Uterine smooth muscle cell (primary cell): Measurements from ENCODE around the gene CD93. TPM values are rescaled to one million over a fixed set of nuclear protein-coding genes. Genes with fewer than 3 reads are reported as not detected.

ENCODE experiments used
- total RNA-seq: library from RNA; depleted of rRNA; stranded (reverse); fragments of >200 nt; gene quantifications from 2 replicates; pipeline ENCODE4 v1.2.3, GENCODE V29; 2014

Gene CD93
- total RNA-seq: 0.44 and 1.00 TPM in 2 replicates

GRCh38 chr20:23086056-23086566 is at the start of gene CD93:
Gene CD93 (minus strand): TSS chr20:23086324. CDS start chr20:23086192, 132 bp downstream.

GRCh38 chr20:23049201-23050075 is 36.7 kb downstream of the CD93 start, which contains the start of gene THBD:
Gene THBD (minus strand): TSS chr20:23049672. CDS start chr20:23049504, 168 bp downstream.

GRCh38 chr20:23034721-23035671 is 51.1 kb downstream of the CD93 start, which contains the start of gene SSTR4:
Gene SSTR4 (plus strand): TSS chr20:23035312. CDS start chr20:23035484, 172 bp downstream.

Other genes starting within 250 kb of the CD93 start
- gene SSTR4, start 51.0 kb downstream of the CD93 start, total RNA-seq: not detected in 2 replicates
- gene THBD, start 36.7 kb downstream of the CD93 start, total RNA-seq: 18.5 and 54.1 TPM in 2 replicates